ENCODE results near the gene SYNPR.

Gene SYNPR

GRCh38 chr3:63386568-63386967 lies 108.5 kb downstream of the SYNPR start:
- DNase-seq: no peak

GRCh38 chr3:63387568-63387967 lies 109.5 kb downstream of the SYNPR start:
- DNase-seq: no peak

- no peak for DNase-seq
Measured at GRCh38 chr3:63390710-63391230, 112.7 kb downstream of the SYNPR start.

- no peak for DNase-seq
Measured at GRCh38 chr3:63395960-63396359, 117.9 kb downstream of the SYNPR start.

GRCh38 chr3:63400246-63400860 lies 122.2 kb downstream of the SYNPR start:
- no peak for DNase-seq

GRCh38 chr3:63405882-63406281 lies 127.8 kb downstream of the SYNPR start:
- DNase-seq: no peak

- DNase-seq: no peak
Measured at GRCh38 chr3:63413523-63413922, 135.4 kb downstream of the SYNPR start.

- DNase-seq: no peak
Measured at GRCh38 chr3:63414607-63415006, 136.5 kb downstream of the SYNPR start.

- DNase-seq: no peak
Measured at GRCh38 chr3:63429905-63430304, 151.8 kb downstream of the SYNPR start.

GRCh38 chr3:63430875-63431274 lies 152.8 kb downstream of the SYNPR start:
- no peak for DNase-seq

GRCh38 chr3:63437858-63438257 lies 159.8 kb downstream of the SYNPR start:
- no peak for DNase-seq

GRCh38 chr3:63438826-63439371 lies 160.8 kb downstream of the SYNPR start:
- no peak for DNase-seq

GRCh38 chr3:63441262-63441661 lies 163.2 kb downstream of the SYNPR start:
- no peak for DNase-seq

GRCh38 chr3:63442918-63443317 lies 164.8 kb downstream of the SYNPR start:
- no peak for DNase-seq

GRCh38 chr3:63450023-63450422 lies 171.9 kb downstream of the SYNPR start:
- DNase-seq: no peak

GRCh38 chr3:63450634-63451363 lies 172.7 kb downstream of the SYNPR start:
- no peak for DNase-seq

GRCh38 chr3:63456901-63457300 lies 178.8 kb downstream of the SYNPR start:
- DNase-seq: no peak

GRCh38 chr3:63458405-63458804 lies 180.3 kb downstream of the SYNPR start:
- no peak for DNase-seq

GRCh38 chr3:63462732-63463131 lies 184.6 kb downstream of the SYNPR start:
- no peak for DNase-seq

- no peak for DNase-seq
Measured at GRCh38 chr3:63467392-63467791, 189.3 kb downstream of the SYNPR start.

GRCh38 chr3:63470745-63471144 lies 192.6 kb downstream of the SYNPR start:
- no peak for DNase-seq

- DNase-seq: no peak
Measured at GRCh38 chr3:63471781-63472180, 193.7 kb downstream of the SYNPR start.

- no peak for DNase-seq
Measured at GRCh38 chr3:63473641-63474166, 195.6 kb downstream of the SYNPR start.

Measured in activated CD4-positive, alpha-beta T cell treated with anti-CD3 and anti-CD28 coated beads for 4 hours (primary cell).